ENCODE measurements around the gene NBPF1.
"Not testable (repeated sequence)": the region's sequence is repeated elsewhere in the genome, so short reads cannot be mapped to it uniquely, and the experiment has no call there.

DNA sequence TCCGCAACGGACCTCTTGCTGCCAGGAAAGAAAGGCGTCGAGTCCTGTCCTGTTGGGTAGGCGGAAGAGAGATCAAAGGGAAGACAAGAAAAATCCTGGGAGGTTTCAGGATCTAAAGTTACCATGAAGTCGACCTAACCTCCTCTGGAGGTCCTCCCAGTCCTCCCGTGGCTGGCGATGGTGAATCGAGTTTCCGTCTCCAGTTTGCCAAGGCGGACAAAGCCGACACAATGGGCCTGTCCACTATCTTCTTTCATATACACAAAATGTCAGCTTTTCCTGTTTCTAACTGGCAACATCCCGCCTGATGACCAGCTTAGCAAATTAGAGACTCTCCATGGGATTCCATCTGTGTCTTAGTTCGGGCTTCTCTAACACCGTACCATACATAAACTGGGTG lies 76.6 kb downstream of the NBPF1 start:
- TF ChIP-seq EZH2 (IDR thresholded peaks at IDR 0.05; ENCODE audit: borderline replicate concordance, low read depth, low read length, severe bottlenecking); POLR2A (IDR thresholded peaks at IDR 0.05; ENCODE audit: low read depth, low read length); POLR2AphosphoS5 (IDR thresholded peaks at IDR 0.05; ENCODE audit: insufficient read depth, low read depth, low read length): not testable (repeated sequence)
- TF ChIP-seq, protein P1, sequence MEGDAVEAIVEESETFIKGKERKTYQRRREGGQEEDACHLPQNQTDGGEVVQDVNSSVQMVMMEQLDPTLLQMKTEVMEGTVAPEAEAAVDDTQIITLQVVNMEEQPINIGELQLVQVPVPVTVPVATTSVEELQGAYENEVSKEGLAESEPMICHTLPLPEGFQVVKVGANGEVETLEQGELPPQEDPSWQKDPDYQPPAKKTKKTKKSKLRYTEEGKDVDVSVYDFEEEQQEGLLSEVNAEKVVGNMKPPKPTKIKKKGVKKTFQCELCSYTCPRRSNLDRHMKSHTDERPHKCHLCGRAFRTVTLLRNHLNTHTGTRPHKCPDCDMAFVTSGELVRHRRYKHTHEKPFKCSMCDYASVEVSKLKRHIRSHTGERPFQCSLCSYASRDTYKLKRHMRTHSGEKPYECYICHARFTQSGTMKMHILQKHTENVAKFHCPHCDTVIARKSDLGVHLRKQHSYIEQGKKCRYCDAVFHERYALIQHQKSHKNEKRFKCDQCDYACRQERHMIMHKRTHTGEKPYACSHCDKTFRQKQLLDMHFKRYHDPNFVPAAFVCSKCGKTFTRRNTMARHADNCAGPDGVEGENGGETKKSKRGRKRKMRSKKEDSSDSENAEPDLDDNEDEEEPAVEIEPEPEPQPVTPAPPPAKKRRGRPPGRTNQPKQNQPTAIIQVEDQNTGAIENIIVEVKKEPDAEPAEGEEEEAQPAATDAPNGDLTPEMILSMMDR (IDR thresholded peaks at IDR 0.05; ENCODE audit: extremely low read depth in 1 of 2, insufficient read depth in 1 of 2, low read depth in 1 of 2, low read length in 2 of 2), result not testable (repeated sequence)
- TF ChIP-seq, protein P2, sequence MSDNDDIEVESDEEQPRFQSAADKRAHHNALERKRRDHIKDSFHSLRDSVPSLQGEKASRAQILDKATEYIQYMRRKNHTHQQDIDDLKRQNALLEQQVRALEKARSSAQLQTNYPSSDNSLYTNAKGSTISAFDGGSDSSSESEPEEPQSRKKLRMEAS (IDR thresholded peaks at IDR 0.05; ENCODE audit: insufficient read depth, insufficient read length), result not testable (repeated sequence)
